ENCODE results near the gene SLC10A7.

Gene SLC10A7, protein sequence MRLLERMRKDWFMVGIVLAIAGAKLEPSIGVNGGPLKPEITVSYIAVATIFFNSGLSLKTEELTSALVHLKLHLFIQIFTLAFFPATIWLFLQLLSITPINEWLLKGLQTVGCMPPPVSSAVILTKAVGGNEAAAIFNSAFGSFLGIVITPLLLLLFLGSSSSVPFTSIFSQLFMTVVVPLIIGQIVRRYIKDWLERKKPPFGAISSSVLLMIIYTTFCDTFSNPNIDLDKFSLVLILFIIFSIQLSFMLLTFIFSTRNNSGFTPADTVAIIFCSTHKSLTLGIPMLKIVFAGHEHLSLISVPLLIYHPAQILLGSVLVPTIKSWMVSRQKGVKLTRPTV

DNA sequence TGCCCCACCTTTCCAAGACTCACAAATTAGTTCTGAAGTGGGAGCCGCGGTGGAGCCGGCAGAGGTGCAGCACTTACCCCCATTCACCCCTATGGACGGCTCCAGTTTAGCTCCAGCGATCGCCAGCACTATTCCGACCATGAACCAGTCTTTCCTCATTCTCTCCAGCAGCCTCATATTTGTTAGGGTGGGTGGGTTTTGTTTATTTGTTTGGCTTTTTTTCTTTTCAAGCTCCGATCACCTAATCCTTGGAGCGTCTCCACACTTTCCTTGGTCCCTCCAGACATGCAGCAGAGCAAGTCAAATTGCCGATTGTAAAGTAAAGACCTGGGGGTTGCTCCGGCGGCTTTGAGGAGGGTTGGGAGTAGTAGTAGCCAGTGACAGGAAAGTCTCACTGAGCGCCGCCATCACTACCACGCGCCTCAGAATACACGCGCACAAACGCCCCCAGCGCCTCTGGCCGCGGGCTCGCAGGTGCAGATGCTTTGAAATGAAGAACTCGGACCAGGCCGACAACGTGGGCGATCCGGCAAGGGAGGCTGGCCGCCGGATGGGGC, at the start of gene SLC10A7:
SLC10A7 (minus strand) TSS at position 400 of the 557 bp plus-strand sequence; CDS start at position 177, 223 bp downstream.
- peak; percentile 68 for DNase-seq

GRCh38 chr4:146567396-146567795, 45.7 kb upstream of the SLC10A7 start:
- DNase-seq: no peak

DNA sequence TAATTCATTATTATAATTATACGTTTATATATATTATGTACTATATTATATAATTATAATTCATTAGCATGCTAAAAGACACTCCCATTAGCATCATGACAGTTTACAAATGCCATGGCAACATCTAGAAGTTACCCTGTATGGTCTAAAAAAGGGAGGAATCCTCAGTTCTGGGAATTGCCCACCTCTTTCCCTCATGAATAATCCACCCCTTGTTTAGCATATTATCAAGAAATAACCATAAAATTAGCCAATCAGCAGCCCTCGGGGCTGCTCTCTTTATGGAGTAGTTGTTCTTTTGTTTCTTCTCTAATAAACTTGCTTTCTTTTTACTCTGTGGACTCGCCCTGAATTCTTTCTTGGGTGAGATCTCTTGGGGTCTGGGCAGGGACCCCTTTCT, 42.8 kb upstream of the SLC10A7 start:
- no peak for DNase-seq

GRCh38 chr4:146550161-146550560, 28.4 kb upstream of the SLC10A7 start:
- DNase-seq: no peak

DNA sequence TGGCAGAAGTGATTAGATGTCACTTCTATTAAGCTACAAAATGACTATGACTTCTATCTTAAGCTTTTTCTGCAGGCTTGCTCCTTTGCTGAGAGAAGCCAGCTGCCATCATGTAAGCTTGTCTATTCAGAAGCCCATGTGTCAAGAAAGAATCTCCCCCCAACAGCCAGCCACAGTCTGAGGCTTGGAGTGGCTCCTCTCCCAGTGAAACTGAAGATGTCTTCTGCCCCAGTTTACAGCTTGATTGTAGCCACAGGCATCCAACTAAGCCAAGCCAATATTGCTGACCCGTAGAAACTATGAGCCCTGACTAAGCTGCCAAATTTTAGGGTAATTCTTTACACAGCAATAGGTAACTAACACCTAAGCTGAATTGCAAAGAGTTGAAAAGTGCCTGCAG, 26.7 kb upstream of the SLC10A7 start:
- DNase-seq: no peak

GRCh38 chr4:146545102-146545501, 23.4 kb upstream of the SLC10A7 start:
- no peak for DNase-seq

DNA sequence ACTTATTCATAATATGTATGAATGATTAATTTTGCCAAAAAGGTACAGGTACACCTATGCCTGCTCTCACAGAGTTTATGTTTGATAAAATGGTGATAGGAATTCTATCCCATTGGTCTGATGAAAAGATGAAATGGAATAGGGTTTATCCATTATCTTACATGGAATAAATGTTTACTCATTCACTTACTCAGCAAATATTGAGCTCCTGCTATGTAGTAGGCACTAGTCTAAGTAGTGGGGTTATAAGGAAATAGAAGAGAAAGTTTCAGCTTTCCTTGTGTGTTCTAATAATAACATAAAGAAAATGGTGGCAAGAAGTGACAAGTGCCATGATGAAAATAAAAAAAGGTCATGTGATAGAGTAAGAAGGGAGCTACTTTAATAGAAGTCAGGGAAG, 12.4 kb upstream of the SLC10A7 start:
- no peak for DNase-seq

- DNase-seq: no peak
These were observed 4.0 kb upstream of the SLC10A7 start for GRCh38 chr4:146525754-146526153.

GRCh38 chr4:146524663-146525062, 2.9 kb upstream of the SLC10A7 start:
- no peak for DNase-seq

DNA sequence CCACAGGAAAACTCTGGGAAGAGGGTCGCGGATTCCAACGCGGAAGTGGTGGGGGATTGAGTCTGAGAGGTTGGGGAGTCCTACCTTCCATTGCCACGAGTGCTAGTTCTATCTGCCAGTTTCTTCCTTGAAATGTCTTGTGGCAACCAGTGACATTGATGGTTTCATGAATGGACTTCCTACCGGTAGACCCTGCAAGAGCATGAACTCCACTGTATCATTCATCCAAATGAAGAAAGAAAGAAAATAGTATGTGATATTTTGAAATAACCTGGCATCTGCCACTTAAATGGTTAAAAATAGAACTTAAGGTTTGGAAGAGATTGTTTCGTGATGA, 1.1 kb upstream of the SLC10A7 start:
- DNase-seq: no peak

GRCh38 chr4:146522098-146522868, 543 bp upstream of the SLC10A7 start:
- peak; percentile 86 for DNase-seq

- peak; percentile 16 for DNase-seq
These were observed 722 bp downstream of the SLC10A7 start for GRCh38 chr4:146520896-146521540.

- DNase-seq: no peak
These were observed 6.9 kb downstream of the SLC10A7 start for GRCh38 chr4:146514651-146515357.

DNA sequence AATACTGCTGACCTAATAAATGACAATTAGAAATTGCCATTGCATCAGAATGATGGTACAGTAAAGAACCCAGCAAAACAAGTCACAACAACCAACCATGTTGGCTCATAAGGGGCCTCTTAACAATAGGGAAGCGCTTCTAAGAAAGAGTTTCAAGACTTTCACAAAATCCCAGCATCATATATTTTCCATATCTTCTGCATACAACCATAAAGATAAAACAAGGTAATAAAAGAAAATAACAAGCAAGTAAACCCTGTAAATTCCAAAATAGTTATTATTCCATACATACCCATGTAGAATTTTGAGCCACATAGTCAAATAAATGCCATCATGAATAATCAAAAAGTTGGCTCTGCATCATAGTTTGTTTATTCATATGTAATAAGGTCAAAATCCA, 8.2 kb downstream of the SLC10A7 start:
- no peak for DNase-seq

- no peak for DNase-seq
These were observed 10.4 kb downstream of the SLC10A7 start for GRCh38 chr4:146511381-146511780.

GRCh38 chr4:146510942-146511341, 10.8 kb downstream of the SLC10A7 start:
- no peak for DNase-seq

GRCh38 chr4:146508229-146508939, 13.4 kb downstream of the SLC10A7 start:
- DNase-seq: no peak

DNA sequence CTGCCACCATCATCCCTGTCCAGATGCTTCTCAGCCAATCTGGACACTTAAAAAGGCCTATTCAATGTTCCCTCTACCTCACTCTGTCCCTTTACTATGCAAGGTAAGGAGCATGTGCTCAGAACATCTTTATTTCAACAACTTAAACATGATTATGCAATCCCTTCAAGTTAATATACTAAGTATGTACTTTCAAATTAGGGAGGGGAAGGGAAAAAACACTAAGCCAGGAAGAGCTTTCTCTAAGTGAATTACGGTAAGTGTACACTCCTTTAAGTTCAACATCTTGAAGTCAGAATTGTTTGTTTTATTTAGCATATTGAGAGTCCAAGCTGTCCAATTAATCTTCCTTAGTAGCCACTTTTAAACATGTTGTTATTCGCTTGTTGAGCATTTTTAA, 14.1 kb downstream of the SLC10A7 start:
- no peak for DNase-seq

DNA sequence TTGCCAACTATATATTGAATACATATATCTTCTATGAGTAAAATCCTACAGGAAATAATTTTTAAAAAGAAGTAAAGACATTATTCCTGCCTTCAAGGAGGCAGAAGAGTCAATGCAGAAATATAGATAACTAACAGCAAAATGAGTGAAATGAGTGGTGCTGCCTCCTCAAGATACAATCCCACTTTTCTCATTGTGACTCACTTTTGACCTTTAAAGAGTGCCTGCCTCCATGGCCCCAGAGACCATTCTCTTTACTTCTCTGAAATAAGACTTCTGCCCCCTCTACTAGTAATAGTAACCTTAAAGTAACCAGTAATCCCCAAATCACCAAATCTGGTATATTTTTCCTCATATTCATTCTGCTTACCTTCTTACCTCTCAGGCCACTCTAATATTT, 15.5 kb downstream of the SLC10A7 start:
- DNase-seq: no peak

GRCh38 chr4:146500216-146500615, 21.5 kb downstream of the SLC10A7 start:
- DNase-seq: no peak

DNA sequence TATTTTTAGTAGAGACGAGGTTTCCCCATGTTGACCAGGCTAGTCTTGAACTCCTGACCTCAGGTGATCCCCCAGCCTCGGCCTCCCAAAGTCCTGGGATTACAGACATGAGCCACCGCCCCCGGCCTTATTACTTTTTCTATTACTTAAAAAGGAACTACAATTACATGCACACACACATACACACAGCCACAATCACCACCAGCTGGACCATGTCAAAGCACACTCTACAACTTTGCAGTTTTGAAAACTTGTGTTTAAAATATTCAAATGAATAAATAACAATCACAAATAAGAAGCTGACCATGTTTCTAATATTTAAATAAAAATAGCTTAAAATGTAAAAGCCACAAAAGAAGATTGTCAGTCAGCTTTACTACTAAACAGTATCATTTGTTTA, 23.4 kb downstream of the SLC10A7 start:
- no peak for DNase-seq

- DNase-seq: no peak
These were observed 26.5 kb downstream of the SLC10A7 start for GRCh38 chr4:146495269-146495668.

Data from activated CD8-positive, alpha-beta memory T cell treated with anti-CD3 and anti-CD28 coated beads, Interleukin-2, amount 50 U/mL, for 4 hours (primary cell).